Stomach (tissue), 9 donors: ENCODE data around the gene ABCA7. TPM values are rescaled to one million over a fixed set of nuclear protein-coding genes. Genes with fewer than 3 reads are reported as not detected.
A peak's percentile ranks its signal among the peaks of the same experiment; 100 is the strongest.

Source experiments
- DNase-seq, 2 donors: peaks; one replicate each; pipeline versions ENCODE4 v3.0.0 to v3.0.0-alpha.2; 2013 to 2019
- H3K27ac ChIP-seq, 5 donors: fragments of 200-600 bp in 4 of 5; sonication (generic) in 4 of 5; one replicate each; pipeline ENCODE4 v1.5.1; 2013 to 2019; ENCODE audit warnings: mild to moderate bottlenecking in 1 of 5, moderate library complexity in 1 of 5
- H3K27me3 ChIP-seq, 3 donors: fragments of 200-600 bp; sonication (generic); one replicate each; pipeline ENCODE4 v1.5.1; 2017 to 2019; ENCODE audit warnings: mixed run types in 1 of 3
- H3K36me3 ChIP-seq, 4 donors: fragments of 200-600 bp; sonication (generic); 1 replicate in 3 of 4; 2 replicates in 1 of 4; pipeline ENCODE4 v1.5.1; 2016 to 2019
- H3K4me1 ChIP-seq, 4 donors: fragments of 200-600 bp; sonication (generic); one replicate each; pipeline ENCODE4 v1.5.1; 2016 to 2019
- H3K4me3 ChIP-seq, 4 donors: fragments of 200-600 bp; sonication (generic) in 3 of 4; one replicate each; pipeline ENCODE4 v1.5.1; 2016 to 2019; ENCODE audit warnings: mild to moderate bottlenecking in 1 of 4
- H3K9me3 ChIP-seq, 4 donors: fragments of 200-600 bp; sonication (generic); one replicate each; pipeline ENCODE4 v1.5.1; 2016 to 2019
- EP300 ChIP-seq: sonication (generic); formaldehyde crosslinking; IDR thresholded peaks from one replicate; pipeline ENCODE4 v1.6.1; 2017; ENCODE audit warnings: antibody characterized with exemption
- POLR2A ChIP-seq, 4 donors: fragments of 450-650 bp; IDR thresholded peaks; one replicate each; pipeline ENCODE4 v1.6.1; 2016; ENCODE audit warnings: antibody characterized with exemption in 4 of 4, control low read depth in 2 of 4, mild to moderate bottlenecking in 1 of 4, moderate library complexity in 1 of 4
- POLR2AphosphoS5 ChIP-seq, 3 donors: sonication (generic); formaldehyde crosslinking; IDR thresholded peaks; one replicate each; pipeline ENCODE4 v1.6.1; 2016; ENCODE audit warnings: antibody characterized with exemption in 3 of 3
- WGBS, 5 donors: extraction: QIAGEN DNeasy Blood & Tissue Kit in 3 of 5; methylation state at CpG; one replicate each; pipeline versions ENCODE4 v1.1.5 to v1.1.7; 2013 to 2018; 5-methylcytosine and 5-hydroxymethylcytosine counted together
- intact Hi-C: fragments of 100-400 bp; cut with DNase I; formaldehyde crosslinking; loops from one replicate; pipeline ENCODE4 v1.15.1; 2023; ENCODE audit warnings: low total_unique reads
- polyA plus RNA-seq, 3 donors: library from polyadenylated mRNA; stranded (reverse); fragments of 200-250 nt; gene quantifications; one replicate each; pipeline ENCODE4 v1.2.3, GENCODE V29; 2013
- total RNA-seq, 5 donors: library from RNA; depleted of rRNA; stranded (reverse); fragments of >200 nt; gene quantifications; one replicate each; pipeline versions ENCODE4 v1.1.0 to v1.2.3, GENCODE V29; 2014 to 2016
- TF ChIP-seq, protein P1 (sequence below), 7 experiments: fragments of 450-650 bp in 4 of 7; fragments of 200-600 bp in 3 of 7; sonication (generic) in 3 of 7; IDR thresholded peaks; one replicate each; pipeline ENCODE4 v1.5.1; 2016 to 2019; ENCODE audit warnings: antibody characterized with exemption in 7 of 7, control low read depth in 2 of 7, mild to moderate bottlenecking in 1 of 7
- donor health status: healthy with polysubstance abuse.
- donor health status: Bipolar disorder and iron deficiency.
- donor health status: healthy.

Gene ABCA7
- total and polyA plus RNA-seq, 8 donors, result 5.1 to 144 (median 34.7) TPM

- H3K4me3 ChIP-seq, result peak overlapping the region; percentile 53 to 72 (median 58)
- peak overlapping the region; percentile 23 to 84 (median 74) for H3K27ac ChIP-seq
- H3K27me3 ChIP-seq, result peaks cover 0 to 18% (median 0%) of the 10 kb centered on the region in 3 donors
- intact Hi-C loops, result loop anchor here (10.0 kb wide), 1 partner anchor 54 kb away; the partner anchor contains the start of gene POLR2E
- no peaks in the 10 kb centered on the region for H3K9me3 ChIP-seq
- WGBS, 5 donors, result 1 to 2% (median 1%) methylated on average over 16 to 27 of the region's 27 CpGs
- TF ChIP-seq POLR2AphosphoS5 (IDR thresholded peaks at IDR 0.05) (peak in 1 of 3 donors; percentile 40), EP300 (no peak), POLR2A (IDR thresholded peaks at IDR 0.05) (no peak)
- TF ChIP-seq, protein P1, sequence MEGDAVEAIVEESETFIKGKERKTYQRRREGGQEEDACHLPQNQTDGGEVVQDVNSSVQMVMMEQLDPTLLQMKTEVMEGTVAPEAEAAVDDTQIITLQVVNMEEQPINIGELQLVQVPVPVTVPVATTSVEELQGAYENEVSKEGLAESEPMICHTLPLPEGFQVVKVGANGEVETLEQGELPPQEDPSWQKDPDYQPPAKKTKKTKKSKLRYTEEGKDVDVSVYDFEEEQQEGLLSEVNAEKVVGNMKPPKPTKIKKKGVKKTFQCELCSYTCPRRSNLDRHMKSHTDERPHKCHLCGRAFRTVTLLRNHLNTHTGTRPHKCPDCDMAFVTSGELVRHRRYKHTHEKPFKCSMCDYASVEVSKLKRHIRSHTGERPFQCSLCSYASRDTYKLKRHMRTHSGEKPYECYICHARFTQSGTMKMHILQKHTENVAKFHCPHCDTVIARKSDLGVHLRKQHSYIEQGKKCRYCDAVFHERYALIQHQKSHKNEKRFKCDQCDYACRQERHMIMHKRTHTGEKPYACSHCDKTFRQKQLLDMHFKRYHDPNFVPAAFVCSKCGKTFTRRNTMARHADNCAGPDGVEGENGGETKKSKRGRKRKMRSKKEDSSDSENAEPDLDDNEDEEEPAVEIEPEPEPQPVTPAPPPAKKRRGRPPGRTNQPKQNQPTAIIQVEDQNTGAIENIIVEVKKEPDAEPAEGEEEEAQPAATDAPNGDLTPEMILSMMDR (IDR thresholded peaks at IDR 0.05), result no peak
- peak; percentile 94 to 96 for DNase-seq
- H3K4me1 ChIP-seq, result peaks cover 26 to 73% (median 45%) of the 10 kb centered on the region in 4 donors
- H3K36me3 ChIP-seq, result peaks cover 17 to 36% (median 22%) of the 10 kb centered on the region in 4 donors
Observed at GRCh38 chr19:1040476-1041271, 767 bp downstream of the ABCA7 start.

GRCh38 chr19:1041272-1041834 lies 1.4 kb downstream of the ABCA7 start:
- 24 to 34% (median 31%) methylated on average over 24 to 26 of the region's 26 CpGs for WGBS, 5 donors
- Histone ChIP-seq H3K27ac (peak overlapping the region in 2 of 5 donors; percentile 2 to 84), H3K4me3 (peak overlapping the region; percentile 53 to 72 (median 58)), H3K36me3 (peaks cover 12 to 35% (median 16%) of the 10 kb centered on the region in 4 donors), H3K9me3 (no peaks in the 10 kb centered on the region), H3K27me3 (peaks cover 0 to 18% (median 0%) of the 10 kb centered on the region in 3 donors), H3K4me1 (peaks cover 26 to 68% (median 45%) of the 10 kb centered on the region in 4 donors)
- no peak for DNase-seq
- intact Hi-C loops, result loop anchor here (10.0 kb wide), 1 partner anchor 53 kb away; the partner anchor contains the start of gene POLR2E
- TF ChIP-seq, protein P1 (IDR thresholded peaks at IDR 0.05), result no peak
- TF ChIP-seq POLR2A (IDR thresholded peaks at IDR 0.05) (no peak), POLR2AphosphoS5 (IDR thresholded peaks at IDR 0.05) (no peak)

DNA sequence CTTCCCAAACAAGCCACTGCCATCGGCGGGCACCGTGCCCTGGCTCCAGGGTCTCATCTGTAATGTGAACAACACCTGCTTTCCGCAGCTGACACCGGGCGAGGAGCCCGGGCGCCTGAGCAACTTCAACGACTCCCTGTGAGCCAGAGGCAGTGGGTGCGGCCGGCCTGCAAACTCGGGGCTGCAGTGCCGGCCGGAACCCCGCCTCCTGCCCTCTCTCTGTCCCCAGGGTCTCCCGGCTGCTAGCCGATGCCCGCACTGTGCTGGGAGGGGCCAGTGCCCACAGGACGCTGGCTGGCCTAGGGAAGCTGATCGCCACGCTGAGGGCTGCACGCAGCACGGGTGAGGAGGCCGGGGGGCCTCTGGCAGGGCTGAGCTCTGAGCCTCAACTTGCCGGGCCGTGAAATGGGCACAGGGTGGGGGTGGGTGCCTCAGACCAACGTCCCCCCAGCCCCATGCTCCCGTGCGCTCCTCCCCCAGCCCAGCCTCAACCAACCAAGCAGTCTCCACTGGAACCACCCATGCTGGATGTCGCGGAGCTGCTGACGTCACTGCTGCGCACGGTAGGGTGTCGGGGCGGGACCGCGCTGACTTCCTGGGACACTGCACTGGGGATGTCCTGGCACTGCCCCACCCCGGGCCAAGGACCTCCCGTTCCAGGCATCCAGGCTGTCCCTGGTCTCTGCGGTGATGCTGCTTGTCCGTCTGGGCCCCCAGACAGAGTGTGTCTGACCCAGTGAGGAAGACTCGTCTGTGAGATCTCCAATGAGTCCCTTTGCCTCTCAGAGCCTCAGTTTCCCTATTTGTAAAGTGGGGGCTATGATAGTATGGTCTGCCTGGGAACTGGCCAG lies 2.2 kb downstream of the ABCA7 start:
- H3K4me1 ChIP-seq, result peaks cover 26 to 60% (median 45%) of the 10 kb centered on the region in 4 donors
- no peaks in the 10 kb centered on the region for H3K9me3 ChIP-seq
- WGBS, 5 donors, result 48 to 75% (median 60%) methylated on average over 11 to 43 of the region's 43 CpGs
- intact Hi-C loops, result loop anchor here (10.0 kb wide), 1 partner anchor 53 kb away; the partner anchor contains the start of gene POLR2E
- H3K27me3 ChIP-seq, result peaks cover 0 to 18% (median 0%) of the 10 kb centered on the region in 3 donors
- DNase-seq, result peak; percentile 34 to 67
- H3K27ac ChIP-seq, result peak overlapping the region in 1 of 5 donors; percentile 2
- TF ChIP-seq EP300 (no peak), POLR2AphosphoS5 (IDR thresholded peaks at IDR 0.05) (no peak), POLR2A (IDR thresholded peaks at IDR 0.05) (no peak)
- TF ChIP-seq, protein P1 (IDR thresholded peaks at IDR 0.05), result no peak
- no peak overlapping the region for H3K4me3 ChIP-seq
- peaks cover 7 to 35% (median 8%) of the 10 kb centered on the region in 4 donors for H3K36me3 ChIP-seq
